ACHN (cell line): ENCODE data around the gene UGT2B15.
"Not testable (repeated sequence)": the region's sequence is repeated elsewhere in the genome, so short reads cannot be mapped to it uniquely, and the experiment has no call there.

Experiments
- DNase-seq: peaks from one replicate; pipeline ENCODE4 v3.0.0-alpha.2; 2015
- in situ Hi-C: cut with HindIII; loops from 2 replicates; pipeline ENCODE4 v1.10.0; 2017; ENCODE audit warnings: low sequenced_read_pairs, low pct_ligation_motif_present, low pct_unique_long_range_greater_than_20kb

Gene UGT2B15

GRCh38 chr4:68658672-68659071 lies 11.8 kb downstream of the UGT2B15 start:
- DNase-seq, result no peak
- in situ Hi-C loops, result no loop called here

- DNase-seq, in situ Hi-C loops: not testable (repeated sequence)
Measured at GRCh38 chr4:68657022-68657594, 13.3 kb downstream of the UGT2B15 start.

- in situ Hi-C loops, result not testable (repeated sequence)
Measured at GRCh38 chr4:68656445-68656973, 13.9 kb downstream of the UGT2B15 start.

GRCh38 chr4:68655764-68656444 lies 14.5 kb downstream of the UGT2B15 start:
- in situ Hi-C loops, result no loop called here
- DNase-seq, result no peak

More at GRCh38 chr4:68656445-68656973, 13.9 kb downstream of the UGT2B15 start:
- not testable (repeated sequence) for DNase-seq

GRCh38 chr4:68654946-68655721 lies 15.3 kb downstream of the UGT2B15 start:
- in situ Hi-C loops, result no loop called here
- DNase-seq, result no peak

- in situ Hi-C loops, result no loop called here
- DNase-seq, result no peak
Measured at GRCh38 chr4:68651932-68652331, 18.5 kb downstream of the UGT2B15 start.

- in situ Hi-C loops, result no loop called here
Measured at GRCh38 chr4:68630371-68630770, 40.1 kb downstream of the UGT2B15 start.

GRCh38 chr4:68622731-68623130 lies 47.7 kb downstream of the UGT2B15 start:
- in situ Hi-C loops, DNase-seq: not testable (repeated sequence)

More at GRCh38 chr4:68630371-68630770, 40.1 kb downstream of the UGT2B15 start:
- DNase-seq, result no peak

- in situ Hi-C loops, result no loop called here
- no peak for DNase-seq
Measured at GRCh38 chr4:68617003-68617698, 53.3 kb downstream of the UGT2B15 start.

GRCh38 chr4:68615699-68616422 lies 54.6 kb downstream of the UGT2B15 start:
- in situ Hi-C loops, result no loop called here
- DNase-seq, result no peak

- in situ Hi-C loops, result no loop called here
- DNase-seq, result no peak
Measured at GRCh38 chr4:68613752-68614151, 56.7 kb downstream of the UGT2B15 start.

- in situ Hi-C loops, result no loop called here
- DNase-seq, result no peak
Measured at GRCh38 chr4:68606240-68606639, 64.2 kb downstream of the UGT2B15 start.

- no peak for DNase-seq
- in situ Hi-C loops, result no loop called here
Measured at GRCh38 chr4:68599150-68599549, 71.3 kb downstream of the UGT2B15 start.

GRCh38 chr4:68597482-68597881 lies 73.0 kb downstream of the UGT2B15 start:
- in situ Hi-C loops, result no loop called here
- DNase-seq, result no peak
